AG08395 (cell line): ENCODE results near the gene ATP10A.
A peak's percentile ranks its signal among the peaks of the same experiment; 100 is the strongest.
"Not testable (repeated sequence)": the region's sequence is repeated elsewhere in the genome, so short reads cannot be mapped to it uniquely, and the experiment has no call there.

Experiments used
- DNase-seq: peaks from one replicate; pipeline ENCODE4 v3.0.0; 2012; ENCODE audit warnings: mixed read lengths, low spot score

ATP10A gene

GRCh38 chr15:25771736-25772135, 91.4 kb downstream of the ATP10A start:
- not testable (repeated sequence) for DNase-seq

GRCh38 chr15:25771338-25771706, 91.8 kb downstream of the ATP10A start:
- DNase-seq: no peak

- DNase-seq: no peak
Observed at GRCh38 chr15:25770618-25771337, 92.3 kb downstream of the ATP10A start.

GRCh38 chr15:25770031-25770430, 93.1 kb downstream of the ATP10A start:
- no peak for DNase-seq

- DNase-seq: no peak
Observed at GRCh38 chr15:25768271-25768670, 94.9 kb downstream of the ATP10A start.

- no peak for DNase-seq
Observed at GRCh38 chr15:25767356-25768151, 95.6 kb downstream of the ATP10A start.

- no peak for DNase-seq
Observed at GRCh38 chr15:25766417-25766816, 96.7 kb downstream of the ATP10A start.

GRCh38 chr15:25764980-25765735, 98.0 kb downstream of the ATP10A start:
- no peak for DNase-seq

GRCh38 chr15:25763954-25764353, 99.2 kb downstream of the ATP10A start:
- no peak for DNase-seq

GRCh38 chr15:25763331-25763751, 99.8 kb downstream of the ATP10A start:
- DNase-seq: peak; percentile 41

- no peak for DNase-seq
Observed at GRCh38 chr15:25761971-25762662, 101.0 kb downstream of the ATP10A start.

- no peak for DNase-seq
Observed at GRCh38 chr15:25759421-25759820, 103.7 kb downstream of the ATP10A start.

- DNase-seq: not testable (repeated sequence)
Observed at GRCh38 chr15:25758612-25759011, 104.5 kb downstream of the ATP10A start.

- no peak for DNase-seq
Observed at GRCh38 chr15:25743548-25744275, 119.4 kb downstream of the ATP10A start.

GRCh38 chr15:25742776-25743547, 120.2 kb downstream of the ATP10A start:
- DNase-seq: no peak

GRCh38 chr15:25742041-25742730, 120.9 kb downstream of the ATP10A start:
- no peak for DNase-seq

GRCh38 chr15:25741256-25741580, 121.9 kb downstream of the ATP10A start:
- no peak for DNase-seq

- DNase-seq: no peak
Observed at GRCh38 chr15:25740383-25741255, 122.5 kb downstream of the ATP10A start.

GRCh38 chr15:25739687-25740121, 123.4 kb downstream of the ATP10A start:
- DNase-seq: peak; percentile 27
